K562 (cell line): ENCODE results near the gene NAT9. TPM values are rescaled to one million over a fixed set of nuclear protein-coding genes. Genes with fewer than 3 reads are reported as not detected.
A peak's percentile ranks its signal among the peaks of the same experiment; 100 is the strongest.

Experiments used
- ATAC-seq: fragments of 200-7000 bp; cut with Tn5 transposase; 3 replicates; pipeline ENCODE4 v1.9.1; 2020; ENCODE audit warnings: moderate library complexity
- BruUV-seq: library from RNA; stranded (reverse); fragments of 400-500 nt; replicated peaks from 2 replicates; lab custom pipeline; 2021; lab: Mats Ljungman, UMichigan
- CTCF ChIA-PET: fragments of 300-600 bp; formaldehyde crosslinking; extraction: SDS; loops from one replicate; lab custom pipeline; 2021; ENCODE audit warnings: low intra/inter-chr PET ratio; lab: Yijun Ruan, JAX
- POLR2A ChIA-PET: fragments of 300-600, 350-650 bp; sonication (Branson Sonifier 250); formaldehyde crosslinking; extraction: SDS; loops from one replicate; lab custom pipeline; 2021; ENCODE audit warnings: antibody characterized with exemption, inconsistent platforms; lab: Yijun Ruan, JAX
- DNase-seq, 4 experiments: peaks; one replicate each; pipeline versions ENCODE4 v3.0.0 to v3.0.0-alpha.2; 2011 to 2018; ENCODE audit warnings: low spot score in 3 of 4, mixed read lengths in 3 of 4; ENCODE audit errors: extremely low read depth in 1 of 4
- FAIRE-seq: peaks from 2 replicates; lab custom pipeline; 2011; peaks lifted over from hg19 to GRCh38; lab: Jason Lieb, UNC
- H2AFZ ChIP-seq: 2 replicates; pipeline ENCODE4 v1.6.0; 2011; ENCODE audit warnings: low read depth, low read length, control low read depth, inconsistent platforms
- H3K27ac ChIP-seq: fragments of 200-600 bp; 3 replicates; pipeline ENCODE4 v1.8.0; 2011; ENCODE audit warnings: low read depth, mild to moderate bottlenecking, control low read depth, inconsistent platforms, low read length, moderate library complexity, mixed read lengths; ENCODE audit errors: extremely low read depth
- H3K27me3 ChIP-seq, 2 experiments: fragments of 300-600 bp in 1 of 2; 2 replicates in 1 of 2; 3 replicates in 1 of 2; pipeline versions ENCODE4 v1.6.0 to v1.8.0; 2011; ENCODE audit warnings: inconsistent platforms in 2 of 2, low read length in 2 of 2, mild to moderate bottlenecking in 1 of 2, mixed read lengths in 1 of 2, moderate library complexity in 1 of 2; ENCODE audit not compliant: control insufficient read depth in 2 of 2, insufficient read depth in 2 of 2
- H3K36me3 ChIP-seq: fragments of 300-600 bp; 3 replicates; pipeline ENCODE4 v1.8.0; 2011; ENCODE audit warnings: mild to moderate bottlenecking, low read length, inconsistent platforms; ENCODE audit not compliant: control insufficient read depth, insufficient read depth
- H3K4me1 ChIP-seq, 2 experiments: fragments of 200-600 bp in 1 of 2; replicated peaks in 1 of 2; 2 replicates in 1 of 2; 3 replicates in 1 of 2; pipeline versions ENCODE4 v1.5.1 to v1.8.0; 2011; ENCODE audit warnings: inconsistent platforms in 2 of 2, low read length in 2 of 2, mild to moderate bottlenecking in 1 of 2, mixed read lengths in 1 of 2, moderate library complexity in 1 of 2; ENCODE audit not compliant: control insufficient read depth in 2 of 2, insufficient read depth in 2 of 2
- H3K4me2 ChIP-seq: 2 replicates; pipeline ENCODE4 v1.6.1; 2011; ENCODE audit warnings: low read length, control low read depth, inconsistent platforms, mixed read lengths; ENCODE audit not compliant: insufficient read depth
- H3K4me3 ChIP-seq: fragments of 200-600 bp; sonication (generic), shearing (Covaris generic); 2 replicates; pipeline ENCODE4 v1.5.1; 2016; ENCODE audit warnings: control low read depth, inconsistent platforms
- H3K79me2 ChIP-seq: fragments of 200-600 bp; 3 replicates; pipeline ENCODE4 v1.8.0; 2011; ENCODE audit warnings: low read length, inconsistent platforms; ENCODE audit not compliant: control insufficient read depth, insufficient read depth
- H3K9ac ChIP-seq, 2 experiments: 2 replicates each; pipeline versions ENCODE4 v1.6.0 to v1.6.1; 2011; ENCODE audit warnings: low read depth in 2 of 2, low read length in 2 of 2, control low read depth in 1 of 2, inconsistent platforms in 1 of 2, mild to moderate bottlenecking in 1 of 2, mixed read lengths in 1 of 2; ENCODE audit not compliant: insufficient read depth in 1 of 2
- H3K9me1 ChIP-seq: one replicate; pipeline ENCODE4 v1.6.0; 2011; ENCODE audit warnings: inconsistent platforms, mild to moderate bottlenecking, low read length, moderate library complexity; ENCODE audit not compliant: control insufficient read depth, insufficient read depth
- H3K9me3 ChIP-seq: replicated peaks from 2 replicates; pipeline ENCODE4 v1.5.1; 2011; ENCODE audit warnings: low read depth, low read length, inconsistent platforms; ENCODE audit not compliant: control insufficient read depth, insufficient read depth
- H4K20me1 ChIP-seq: replicated peaks from 2 replicates; pipeline ENCODE4 v1.6.1; 2011; ENCODE audit warnings: low read length, inconsistent platforms, mixed read lengths; ENCODE audit not compliant: control insufficient read depth, insufficient read depth
- ARID2 ChIP-seq: fragments of 450-650 bp; IDR thresholded peaks from 2 replicates; pipeline ENCODE4 v1.6.1; 2017; ENCODE audit warnings: antibody characterized with exemption, mild to moderate bottlenecking
- GATAD2A ChIP-seq: fragments of 450-650 bp; IDR thresholded peaks from 2 replicates; pipeline ENCODE4 v1.6.1; 2017
- ZBTB33 ChIP-seq: sonication (generic); formaldehyde crosslinking; IDR thresholded peaks from 2 replicates; pipeline ENCODE4 v1.8.1; 2023; ENCODE audit warnings: mild to moderate bottlenecking, missing genetic modification reagents
- WGBS: fragments of 100-300 bp; shearing (Covaris generic); methylation state at CpG from one replicate; pipeline ENCODE4 v1.1.6; 2016; ENCODE audit warnings: low coverage, mixed read lengths; ENCODE audit not compliant: insufficient coverage; ENCODE audit errors: missing lambda C conversion rate; 5-methylcytosine and 5-hydroxymethylcytosine counted together
- in situ Hi-C: fragments of 300-500 bp; cut with MboI; formaldehyde crosslinking; loops from 4 replicates; pipeline ENCODE4 v1.15.0; 2018; ENCODE audit warnings: inconsistent platforms, mixed read lengths
- intact Hi-C: fragments of 100-400 bp; cut with micrococcal nuclease; formaldehyde crosslinking; loops from 2 replicates; pipeline ENCODE4 v1.14.2; 2022
- polyA plus RNA-seq, 8 experiments: library from polyadenylated mRNA; depleted of rRNA in 4 of 8; stranded (reverse) in 5 of 8; unstranded in 3 of 8; fragments of >200 nt; fragmentation: Nextera tagmentation in 2 of 8; fragmentation: Illumina TruSeq in 1 of 8; extraction: Ambion mirVana in 2 of 8; extraction: Trizol in 1 of 8; gene quantifications; 2 replicates each; pipeline versions ENCODE4 v1.2.1 to v1.2.3, GENCODE V29; 2011 to 2014; ENCODE audit warnings: inconsistent platforms in 1 of 8, missing spikeins in 1 of 8
- total RNA-seq, 7 experiments: library from RNA; depleted of rRNA in 6 of 7; stranded (reverse); fragments of >200 nt in 6 of 7; fragmentation: Illumina TruSeq in 2 of 7; extraction: Trizol in 2 of 7; gene quantifications; 2 replicates each; pipeline versions ENCODE4 v1.2.1 to v1.2.3, GENCODE V29; 2011 to 2021; ENCODE audit warnings: low replicate concordance in 1 of 7

Gene NAT9
- total and polyA plus RNA-seq, 9 of the 15 experiments (the other 6 are each of a cell fraction or from before 2014, with no cell fraction given): 4.2 to 63.6 (median 40.8) TPM

DNA sequence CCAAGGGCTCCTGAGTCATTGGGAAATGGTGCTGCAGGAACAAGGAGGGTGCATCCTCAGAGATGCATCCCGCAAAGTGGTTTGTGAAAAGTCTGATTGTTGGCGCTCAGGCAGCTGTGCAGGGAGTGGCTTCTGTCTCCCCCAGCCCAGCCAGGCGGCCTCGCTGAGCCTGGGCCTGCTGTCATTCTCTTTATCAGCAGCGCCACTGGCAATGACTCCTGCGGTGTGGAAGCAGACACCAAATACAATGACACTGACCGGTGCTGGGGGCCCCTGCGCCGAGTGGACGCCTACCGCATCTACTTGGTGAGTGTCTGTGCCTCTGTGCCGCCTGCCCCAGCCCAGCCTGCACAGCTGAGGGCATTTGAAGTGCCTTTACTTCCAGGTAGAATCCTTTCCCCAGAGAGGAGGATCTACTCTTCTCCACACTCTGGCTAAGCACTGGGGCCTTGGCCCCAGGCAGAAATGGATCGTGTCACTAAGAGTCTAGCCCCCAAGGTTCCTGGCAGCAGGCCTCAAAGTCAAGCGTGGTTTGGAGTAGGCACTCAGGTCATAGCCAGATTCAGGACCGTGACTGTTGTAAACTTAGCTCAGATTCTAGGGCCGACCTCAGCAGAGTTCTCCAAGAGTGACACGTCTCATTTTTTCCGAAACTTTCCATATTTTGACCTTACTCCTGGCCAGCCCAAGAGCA is 19.3 kb upstream of the NAT9 start:
- H2AFZ ChIP-seq: no peak overlapping the region
- no TSS peak for BruUV-seq
- ChIA-PET POLR2A (interaction anchor here (0.6 to 1.1 kb wide), 3 partner anchors 9 to 565 kb away, joined by 3 read pairs; no protein-coding TSS in a partner anchor), CTCF (interaction anchor here (5.8 kb wide), 1 partner anchor 164 kb away, joined by 70 read pairs; no protein-coding TSS in a partner anchor)
- H3K4me2 ChIP-seq: no peak overlapping the region
- 72% methylated on average over 18 of the region's 18 CpGs for WGBS
- H3K9me3 ChIP-seq: no peaks in the 10 kb centered on the region
- FAIRE-seq (no peak), DNase-seq (no peak), ATAC-seq (no peak)
- no peak overlapping the region; a peak in 1 of 4 replicates for H3K9ac ChIP-seq
- H3K79me2 ChIP-seq: no peaks in the 10 kb centered on the region
- H3K27me3 ChIP-seq: no peaks in the 10 kb centered on the region
- 0 out of 2 replicates have a peak, but pooled peaks cover 9% of the 10 kb centered on the region for H4K20me1 ChIP-seq
- peaks cover 37% of the 10 kb centered on the region; the same call in 1 of the 3 replicates for H3K36me3 ChIP-seq
- intact Hi-C loops: no loop called here
- H3K27ac ChIP-seq: no peak overlapping the region
- H3K4me1 ChIP-seq: peaks cover 0 to 5% of the 10 kb centered on the region in 2 experiments; a peak in 1 of 5 replicates
- in situ Hi-C loops: no loop called here
- TF ChIP-seq ARID2 (no peak), GATAD2A (no peak), ZBTB33 (CRISPR knock-in tag) (peak; percentile 64; the same call in 1 of the 2 replicates)
- H3K9me1 ChIP-seq: no peaks in the 10 kb centered on the region
- H3K4me3 ChIP-seq: no peak overlapping the region
